ACC112 (cell line): Measurements from ENCODE around the gene NAV3.
A peak's percentile ranks its signal among the peaks of the same experiment; 100 is the strongest.

ENCODE experiments used
- H2AFZ ChIP-seq: fragments of 200-600 bp; sonication (generic); one replicate; pipeline ENCODE4 v1.6.0; 2017; ENCODE audit warnings: antibody characterized with exemption, low read length; ENCODE audit not compliant: unreplicated experiment
- H3K27ac ChIP-seq: fragments of 200-600 bp; sonication (generic); 2 replicates; pipeline ENCODE4 v1.5.1; 2014; ENCODE audit warnings: low read depth, mild to moderate bottlenecking, antibody characterized with exemption, low read length, moderate library complexity
- H3K27me3 ChIP-seq: fragments of 200-600 bp; sonication (generic); 2 replicates; pipeline ENCODE4 v1.6.1; 2014; ENCODE audit warnings: mild to moderate bottlenecking, antibody characterized with exemption, low read length, moderate library complexity, mixed read lengths; ENCODE audit not compliant: insufficient read depth
- H3K36me3 ChIP-seq: fragments of 200-600 bp; sonication (generic); 2 replicates; pipeline ENCODE4 v1.6.1; 2016; ENCODE audit warnings: mild to moderate bottlenecking, antibody characterized with exemption, low read length, moderate library complexity, mixed read lengths; ENCODE audit not compliant: insufficient read depth
- H3K4me1 ChIP-seq: fragments of 200-600 bp; sonication (generic); one replicate; pipeline ENCODE4 v1.6.1; 2016; ENCODE audit warnings: low read length, mixed read lengths; ENCODE audit not compliant: insufficient read depth, unreplicated experiment, control insufficient read depth
- H3K4me3 ChIP-seq: fragments of 200-600 bp; sonication (generic); 2 replicates; pipeline ENCODE4 v1.5.1; 2014; ENCODE audit warnings: mild to moderate bottlenecking, low read depth, low read length
- H3K79me2 ChIP-seq: fragments of 200-600 bp; sonication (generic); one replicate; pipeline ENCODE4 v1.6.0; 2016; ENCODE audit warnings: low read length; ENCODE audit not compliant: control insufficient read depth, unreplicated experiment, insufficient read depth

Gene NAV3

GRCh38 chr12:78176643-78177042 is 345.9 kb downstream of the NAV3 start:
- Histone ChIP-seq H3K27ac (no peak overlapping the region), H3K27me3 (no peaks in the 10 kb centered on the region), H2AFZ (no peak overlapping the region), H3K4me1 (no peaks in the 10 kb centered on the region), H3K36me3 (peaks cover 33% of the 10 kb centered on the region), H3K4me3 (no peak overlapping the region), H3K79me2 (no peaks in the 10 kb centered on the region)

DNA sequence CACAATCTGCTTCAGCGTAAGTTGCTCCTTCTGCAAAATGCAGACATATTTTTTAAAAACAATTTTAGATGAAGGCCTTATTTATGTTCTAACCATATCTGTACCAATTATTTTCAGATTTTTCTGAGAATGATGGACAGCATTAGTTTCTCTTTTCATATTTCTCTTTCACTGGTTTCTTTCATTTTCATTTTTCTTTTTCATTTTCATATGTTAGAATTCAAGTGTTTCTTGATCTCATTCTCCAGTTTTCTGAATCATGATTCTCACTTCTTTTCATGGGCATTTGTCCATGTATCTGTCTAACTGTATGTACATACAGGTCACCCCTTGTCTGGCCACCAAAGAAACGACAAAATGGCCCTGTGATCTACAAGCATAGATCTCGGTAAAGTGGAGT is 346.6 kb downstream of the NAV3 start:
- Histone ChIP-seq H3K79me2 (no peaks in the 10 kb centered on the region), H3K4me1 (no peaks in the 10 kb centered on the region), H3K27ac (no peak overlapping the region), H3K27me3 (no peaks in the 10 kb centered on the region), H2AFZ (no peak overlapping the region), H3K4me3 (no peak overlapping the region), H3K36me3 (peaks cover 33% of the 10 kb centered on the region)

GRCh38 chr12:78179346-78179745 is 348.7 kb downstream of the NAV3 start:
- Histone ChIP-seq H3K4me3 (no peak overlapping the region), H2AFZ (no peak overlapping the region), H3K27me3 (no peaks in the 10 kb centered on the region), H3K27ac (no peak overlapping the region), H3K79me2 (no peaks in the 10 kb centered on the region), H3K36me3 (peaks cover 43% of the 10 kb centered on the region), H3K4me1 (peaks cover 10% of the 10 kb centered on the region)

DNA sequence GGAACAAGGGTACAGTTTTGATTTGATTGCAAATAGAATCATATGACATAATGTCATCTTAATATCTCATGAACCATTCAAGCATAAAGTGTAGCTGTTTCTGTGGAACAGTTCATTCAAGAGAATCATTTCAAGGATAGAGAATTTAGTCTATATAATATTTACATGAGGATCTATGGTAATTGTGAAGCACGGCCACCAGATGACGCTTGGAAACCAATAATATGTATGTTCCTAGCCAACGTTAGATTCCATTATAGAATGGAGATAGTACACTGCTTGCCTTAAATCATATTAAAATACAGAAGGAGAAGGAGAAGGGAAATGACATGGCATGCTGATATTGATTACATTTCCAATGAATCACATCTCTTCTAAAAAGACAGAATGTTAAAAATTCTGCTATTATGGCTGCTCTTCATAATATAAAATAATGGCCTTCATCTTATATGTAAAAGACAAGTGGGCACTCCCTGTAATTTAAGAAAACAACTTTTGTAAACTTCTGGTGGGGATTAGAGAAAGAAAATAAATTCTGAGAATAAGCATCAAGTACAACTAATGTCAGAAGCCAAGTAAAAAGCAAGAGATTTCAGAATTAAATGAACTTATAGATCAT is 351.0 kb downstream of the NAV3 start:
- Histone ChIP-seq H3K4me3 (no peak overlapping the region), H3K36me3 (peaks cover 38% of the 10 kb centered on the region), H3K4me1 (peaks cover 25% of the 10 kb centered on the region), H3K27me3 (no peaks in the 10 kb centered on the region), H3K27ac (0 out of 2 replicates have a peak overlapping the region, but pooled peaks have one; percentile 11), H3K79me2 (no peaks in the 10 kb centered on the region), H2AFZ (no peak overlapping the region)

GRCh38 chr12:78183824-78184223 is 353.1 kb downstream of the NAV3 start:
- Histone ChIP-seq H3K27me3 (no peaks in the 10 kb centered on the region), H3K36me3 (peaks cover 37% of the 10 kb centered on the region)

GRCh38 chr12:78185109-78185508 is 354.4 kb downstream of the NAV3 start:
- H3K27ac ChIP-seq = peak overlapping the region; percentile 66
- no peaks in the 10 kb centered on the region for H3K27me3 ChIP-seq

More at GRCh38 chr12:78183824-78184223, 353.1 kb downstream of the NAV3 start:
- peaks cover 33% of the 10 kb centered on the region for H3K4me1 ChIP-seq
- H3K79me2 ChIP-seq = no peaks in the 10 kb centered on the region
- peak overlapping the region; percentile 18 for H3K27ac ChIP-seq
- peak overlapping the region; percentile 2; the same call in 1 of the 2 replicates for H3K4me3 ChIP-seq
- H2AFZ ChIP-seq = peak overlapping the region; percentile 32

GRCh38 chr12:78185651-78186050 is 355.0 kb downstream of the NAV3 start:
- no peaks in the 10 kb centered on the region for H3K27me3 ChIP-seq
- H3K4me3 ChIP-seq = no peak overlapping the region
- peak overlapping the region; percentile 66 for H3K27ac ChIP-seq
- H3K4me1 ChIP-seq = peaks cover 38% of the 10 kb centered on the region
- no peak overlapping the region for H2AFZ ChIP-seq
- H3K79me2 ChIP-seq = no peaks in the 10 kb centered on the region
- peaks cover 40% of the 10 kb centered on the region for H3K36me3 ChIP-seq

More at GRCh38 chr12:78185109-78185508, 354.4 kb downstream of the NAV3 start:
- Histone ChIP-seq H3K4me3 (no peak overlapping the region), H3K79me2 (no peaks in the 10 kb centered on the region), H2AFZ (no peak overlapping the region), H3K36me3 (peaks cover 38% of the 10 kb centered on the region), H3K4me1 (peaks cover 38% of the 10 kb centered on the region)

- Histone ChIP-seq H3K79me2 (no peaks in the 10 kb centered on the region), H2AFZ (no peak overlapping the region), H3K4me1 (peaks cover 48% of the 10 kb centered on the region), H3K4me3 (no peak overlapping the region), H3K27me3 (no peaks in the 10 kb centered on the region), H3K27ac (no peak overlapping the region), H3K36me3 (peaks cover 45% of the 10 kb centered on the region)
These were observed 356.0 kb downstream of the NAV3 start for GRCh38 chr12:78186670-78187069.

DNA sequence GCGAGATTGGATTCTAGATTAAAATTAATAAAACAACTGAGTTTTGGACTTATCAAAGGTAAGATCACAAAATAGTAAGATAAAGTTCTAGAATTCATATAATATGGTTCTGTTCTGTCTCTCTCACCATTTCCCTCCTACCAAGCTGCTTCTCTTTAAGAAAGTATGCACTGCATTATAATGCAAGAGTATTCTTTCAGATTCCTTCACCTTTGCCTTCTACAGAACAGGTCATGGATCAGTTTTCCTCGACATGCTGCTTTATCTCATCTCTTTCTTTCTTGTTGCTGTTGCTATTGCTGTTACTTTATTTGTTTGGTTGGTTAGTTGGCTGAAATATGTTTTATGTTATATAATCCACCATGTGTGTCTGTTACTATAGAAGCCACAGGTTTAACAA is 357.0 kb downstream of the NAV3 start:
- no peaks in the 10 kb centered on the region for H3K27me3 ChIP-seq
- H3K4me3 ChIP-seq = no peak overlapping the region
- peaks cover 53% of the 10 kb centered on the region for H3K4me1 ChIP-seq

GRCh38 chr12:78189656-78190055 is 359.0 kb downstream of the NAV3 start:
- no peaks in the 10 kb centered on the region for H3K27me3 ChIP-seq
- no peak overlapping the region for H2AFZ ChIP-seq
- H3K4me3 ChIP-seq = no peak overlapping the region
- peaks cover 59% of the 10 kb centered on the region for H3K4me1 ChIP-seq
- H3K36me3 ChIP-seq = peaks cover 39% of the 10 kb centered on the region
- no peaks in the 10 kb centered on the region for H3K79me2 ChIP-seq
- H3K27ac ChIP-seq = no peak overlapping the region; the same call in 1 of the 2 replicates

More for the DNA sequence above, 357.0 kb downstream of the NAV3 start:
- Histone ChIP-seq H2AFZ (no peak overlapping the region), H3K79me2 (no peaks in the 10 kb centered on the region), H3K36me3 (peaks cover 45% of the 10 kb centered on the region), H3K27ac (no peak overlapping the region)

DNA sequence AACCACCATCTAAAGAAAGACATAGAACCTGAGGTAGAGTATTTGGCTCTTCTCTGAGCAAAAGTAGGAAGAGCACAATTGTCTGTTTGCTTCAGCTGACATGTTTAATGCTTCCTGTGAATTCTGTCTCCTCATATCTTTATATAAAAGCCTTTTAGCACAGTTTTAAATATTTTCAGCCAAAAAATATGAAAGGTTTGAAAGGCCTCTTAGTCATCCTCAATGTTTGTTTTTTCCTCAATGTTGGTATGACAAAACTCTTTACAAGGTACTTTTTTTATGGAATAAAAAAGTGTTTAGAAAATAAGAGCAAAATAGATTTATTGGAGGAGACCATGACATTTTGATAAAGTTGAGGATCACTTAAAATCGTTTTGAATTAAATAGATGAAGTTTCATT is 360.9 kb downstream of the NAV3 start:
- H3K4me1 ChIP-seq = peaks cover 58% of the 10 kb centered on the region
- no peaks in the 10 kb centered on the region for H3K27me3 ChIP-seq
- no peak overlapping the region for H2AFZ ChIP-seq
- peaks cover 32% of the 10 kb centered on the region for H3K36me3 ChIP-seq
- peak overlapping the region; percentile 80 for H3K27ac ChIP-seq
- peaks cover 3% of the 10 kb centered on the region for H3K79me2 ChIP-seq
- H3K4me3 ChIP-seq = no peak overlapping the region
